HG03558 (cell line): ENCODE data around the gene ENOX2.

Experiments
- ATAC-seq: cut with Tn5 transposase; IDR thresholded peaks from one replicate; pipeline ENCODE4 v1.9.1; 2021; ENCODE audit warnings: moderate number of reproducible peaks; ENCODE audit not compliant: unreplicated experiment; ENCODE audit errors: extremely low read depth

ENOX2 gene

DNA sequence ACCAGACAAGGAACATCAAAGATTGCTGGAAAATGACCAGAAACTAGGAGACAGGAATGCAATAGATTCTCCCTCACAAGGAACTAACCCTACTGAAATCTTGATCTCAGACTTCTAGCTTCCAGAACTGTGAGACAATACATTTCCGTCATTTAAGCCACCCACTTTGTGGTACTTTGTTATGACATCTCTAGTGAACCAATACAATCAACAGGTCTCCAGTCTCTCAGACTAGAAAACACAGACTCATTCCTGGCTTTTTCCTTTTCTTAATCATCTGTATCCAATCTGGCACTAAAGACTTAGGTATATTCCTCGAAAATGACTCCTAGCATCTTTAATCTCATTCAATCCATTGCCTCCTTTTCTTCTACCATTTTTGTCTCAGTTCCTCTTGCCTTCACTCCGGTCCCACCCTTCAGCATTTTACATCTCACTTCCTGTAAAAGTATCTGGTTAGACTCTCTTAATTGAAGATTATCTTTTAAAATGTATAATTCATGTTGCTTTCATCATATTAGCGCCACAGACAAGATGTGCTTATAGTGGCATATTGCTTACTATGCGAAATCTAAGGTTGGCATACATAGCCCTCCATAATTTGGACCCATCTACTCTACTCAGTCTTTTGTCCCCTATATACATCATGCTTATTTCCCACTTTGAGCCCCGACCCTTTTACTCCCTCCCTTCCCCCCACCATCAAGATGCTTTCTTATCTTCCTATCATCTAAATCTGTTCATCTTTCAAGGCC, 250.0 kb downstream of the ENOX2 start:
- no peak for ATAC-seq

GRCh38 chrX:130649738-130650137, 253.3 kb downstream of the ENOX2 start:
- ATAC-seq, result no peak

GRCh38 chrX:130647468-130647867, 255.5 kb downstream of the ENOX2 start:
- no peak for ATAC-seq

DNA sequence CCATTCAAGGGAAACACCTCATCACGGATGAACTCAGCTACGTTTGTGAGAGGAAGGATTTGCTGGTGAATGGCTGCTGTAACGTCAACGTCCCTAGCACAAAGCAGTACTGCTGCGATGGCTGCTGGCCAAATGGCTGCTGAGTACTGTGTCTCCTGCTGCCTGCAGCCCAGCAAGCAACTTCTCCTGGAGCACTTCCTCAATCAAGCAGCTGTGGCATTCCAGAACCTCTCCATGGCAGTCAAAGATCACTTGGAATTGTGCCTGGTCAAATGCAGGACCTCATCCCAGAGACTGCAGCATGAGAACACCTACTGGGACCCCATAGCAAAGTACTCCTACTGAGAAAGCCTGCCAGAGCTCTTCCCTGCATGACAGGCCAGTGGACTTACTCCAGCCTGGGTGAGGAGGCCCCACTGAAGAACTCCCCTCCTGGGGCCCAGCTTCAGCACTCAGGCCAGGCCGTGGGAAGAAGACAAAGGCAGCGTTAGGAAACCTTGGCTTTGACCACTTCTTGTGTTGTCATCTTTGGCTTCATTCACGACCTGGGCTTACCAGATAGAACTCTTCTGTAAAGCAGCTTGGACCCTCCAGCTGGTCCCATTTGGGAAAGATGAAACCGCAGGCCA, 256.9 kb downstream of the ENOX2 start:
- no peak for ATAC-seq

DNA sequence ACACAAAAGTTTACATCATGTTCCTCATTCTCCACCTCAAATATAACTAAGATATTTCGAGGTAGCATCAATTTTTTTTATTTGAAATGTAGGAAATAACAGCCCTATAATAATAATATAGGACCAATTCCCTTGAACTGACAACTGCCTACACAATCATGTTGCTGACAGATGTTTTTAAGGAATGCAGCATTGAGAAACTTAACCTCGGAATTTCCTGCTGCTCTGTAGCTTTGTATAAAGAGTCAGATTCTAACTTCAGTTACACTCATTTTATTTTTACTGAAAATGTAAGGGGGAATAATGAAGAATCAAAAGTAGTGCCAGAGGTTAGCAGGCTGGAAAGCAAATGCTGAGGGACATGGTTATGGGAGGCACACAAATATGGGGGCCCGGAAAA, 265.4 kb downstream of the ENOX2 start:
- no peak for ATAC-seq

DNA sequence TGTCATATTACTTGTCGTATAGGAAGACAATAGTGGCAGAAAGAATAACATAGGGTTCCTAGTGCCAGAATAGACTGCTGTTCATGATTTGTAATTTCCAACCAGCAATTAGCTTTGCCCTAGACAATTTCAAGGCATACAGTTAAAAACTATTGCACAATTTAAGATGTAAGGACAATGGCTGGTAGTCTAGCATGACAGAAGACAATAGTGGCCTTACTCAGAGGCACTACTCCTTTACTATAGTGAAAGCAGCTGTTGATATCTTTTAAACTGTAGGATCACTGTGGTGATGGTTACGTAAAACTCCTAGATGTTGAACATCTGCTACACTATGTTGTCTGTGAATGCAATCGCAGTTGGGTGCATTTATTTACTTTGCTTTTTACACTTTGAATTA, 266.7 kb downstream of the ENOX2 start:
- no peak for ATAC-seq

- ATAC-seq, result no peak
These were observed 272.0 kb downstream of the ENOX2 start for GRCh38 chrX:130631011-130631410.

DNA sequence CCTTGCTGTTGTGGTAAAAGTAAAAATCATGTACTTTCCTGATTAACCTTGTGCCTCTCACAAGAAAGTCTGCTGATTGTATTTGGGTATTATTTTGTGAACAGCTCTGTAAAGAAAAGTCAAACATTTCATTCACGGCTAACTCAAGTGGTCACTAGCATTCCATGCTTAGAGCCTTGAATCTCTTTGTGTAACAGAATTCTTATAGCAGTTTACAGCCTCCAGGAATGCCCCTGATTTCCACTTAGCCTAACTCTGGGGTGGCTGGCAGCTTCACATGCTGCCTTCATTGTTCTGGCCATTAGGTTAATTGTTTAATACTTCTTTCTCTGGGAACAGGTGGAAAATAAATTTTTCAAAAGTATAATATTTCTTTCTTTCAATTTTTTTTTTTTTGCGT, 274.5 kb downstream of the ENOX2 start:
- ATAC-seq, result no peak

- ATAC-seq, result no peak
These were observed 276.5 kb downstream of the ENOX2 start for GRCh38 chrX:130626521-130626920.

GRCh38 chrX:130625386-130625785, 277.6 kb downstream of the ENOX2 start:
- ATAC-seq, result no peak

DNA sequence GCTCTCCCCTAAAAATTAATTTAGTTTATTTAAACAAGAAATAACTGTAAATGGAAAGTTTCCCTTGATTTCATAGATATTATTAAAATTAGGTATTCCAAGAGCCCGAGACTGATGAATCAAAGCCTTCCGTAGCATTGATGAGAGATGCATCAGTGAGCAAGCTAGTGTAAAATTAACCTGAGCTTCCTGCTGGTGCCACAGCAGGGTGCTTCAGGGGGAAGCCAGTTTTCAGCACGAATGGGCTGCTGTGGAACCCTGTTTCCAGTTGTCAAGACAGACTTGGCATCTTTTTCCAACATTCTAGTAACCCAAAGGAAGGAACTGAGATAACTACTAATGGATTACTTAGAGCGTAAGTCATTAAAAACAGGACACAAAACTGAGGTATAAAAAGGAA, 279.5 kb downstream of the ENOX2 start:
- no peak for ATAC-seq

DNA sequence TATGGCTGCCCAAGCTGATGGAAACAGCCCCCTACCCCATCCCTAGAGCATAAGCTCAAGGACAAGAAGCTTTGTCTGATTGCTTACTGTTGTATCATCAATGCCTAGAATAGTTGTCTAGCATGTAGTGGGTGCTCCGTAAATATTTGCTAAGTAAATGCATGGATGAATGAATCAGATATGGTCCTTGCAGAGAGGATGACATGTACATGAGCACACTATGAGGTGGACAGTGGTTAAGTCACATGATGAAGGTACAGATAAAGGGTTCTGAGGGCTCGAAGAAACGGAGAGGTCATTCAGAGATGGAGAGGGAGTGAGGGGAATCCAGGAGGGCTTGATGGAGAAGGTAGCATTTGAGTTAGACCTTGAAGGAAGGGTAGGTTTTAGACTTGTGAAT, 287.1 kb downstream of the ENOX2 start:
- no peak for ATAC-seq

- no peak for ATAC-seq
These were observed 295.6 kb downstream of the ENOX2 start for GRCh38 chrX:130607431-130607830.

DNA sequence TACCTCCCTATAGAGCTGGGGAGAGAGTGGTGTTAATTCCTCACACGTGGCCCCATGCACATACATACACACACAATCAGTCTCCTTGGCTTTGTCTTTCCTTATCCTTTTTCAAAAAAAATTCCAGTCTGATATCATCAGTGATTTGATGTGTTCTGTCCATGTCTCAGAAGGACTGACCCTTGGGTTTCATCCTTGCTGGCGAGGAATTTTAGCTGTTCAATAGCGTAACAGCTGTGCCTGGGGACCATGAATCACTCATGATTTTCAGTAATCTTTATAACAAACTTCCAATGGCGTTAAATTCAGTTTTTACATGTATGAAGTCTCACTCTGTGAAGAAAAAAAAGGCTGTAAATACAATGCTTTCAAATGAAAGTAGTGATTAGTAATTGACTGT, 296.6 kb downstream of the ENOX2 start:
- ATAC-seq, result no peak

- no peak for ATAC-seq
These were observed 298.1 kb downstream of the ENOX2 start for GRCh38 chrX:130604882-130605281.

- no peak for ATAC-seq
These were observed 308.5 kb downstream of the ENOX2 start for GRCh38 chrX:130594453-130594916.

GRCh38 chrX:130593911-130594310, 309.1 kb downstream of the ENOX2 start:
- ATAC-seq, result no peak

- no peak for ATAC-seq
These were observed 310.8 kb downstream of the ENOX2 start for GRCh38 chrX:130592204-130592603.

DNA sequence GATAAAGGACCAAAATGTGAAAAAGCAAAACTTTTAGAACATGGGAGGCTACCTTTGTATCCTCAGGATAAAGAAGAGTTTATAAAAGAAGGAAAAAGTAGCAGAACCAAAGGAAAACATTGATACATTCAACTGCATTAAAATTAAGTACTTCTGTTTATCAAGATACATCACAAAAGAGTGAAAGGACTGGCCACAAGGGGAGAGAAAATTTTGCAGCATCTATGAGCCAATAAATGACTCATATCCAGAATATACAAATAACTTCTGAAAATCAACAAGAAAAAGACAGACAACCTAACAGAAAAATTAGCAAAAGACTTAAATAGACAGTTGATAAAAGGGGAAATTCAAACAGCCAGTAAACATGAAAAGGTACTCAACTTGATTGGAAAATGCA, 324.1 kb downstream of the ENOX2 start:
- ATAC-seq, result no peak

GRCh38 chrX:130577431-130577830, 325.6 kb downstream of the ENOX2 start:
- no peak for ATAC-seq

DNA sequence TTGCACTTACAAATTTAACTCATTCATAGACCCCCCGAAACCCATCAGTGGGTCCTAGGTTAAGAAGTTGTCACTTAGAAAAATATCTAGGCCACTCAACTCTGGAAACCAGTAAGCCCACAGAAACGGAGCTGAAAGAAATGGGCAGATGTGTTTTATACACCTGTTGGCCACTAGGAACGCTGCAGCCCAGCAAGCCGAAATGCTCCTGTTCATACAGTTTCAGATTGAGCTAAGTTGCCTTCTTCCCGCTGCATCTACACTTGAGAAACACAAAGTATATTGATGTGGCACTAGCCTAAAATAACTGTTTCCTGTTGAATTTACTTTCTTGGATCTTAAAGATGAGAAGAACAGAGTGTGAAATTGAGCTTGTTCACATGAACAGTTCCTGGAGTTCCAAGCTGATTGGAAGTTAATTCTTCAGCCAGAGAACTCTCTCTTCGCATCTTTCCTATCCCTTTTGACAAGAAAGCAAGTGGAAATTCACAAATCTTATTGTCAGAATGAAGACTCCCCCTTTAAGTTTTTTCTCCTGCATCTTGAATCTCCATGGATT, 327.1 kb downstream of the ENOX2 start:
- ATAC-seq, result no peak
